Vagina (tissue), 2 donors: ENCODE results near the gene ZNF280B. TPM values are rescaled to one million over a fixed set of nuclear protein-coding genes. Genes with fewer than 3 reads are reported as not detected.
"Not testable (repeated sequence)": the region's sequence is repeated elsewhere in the genome, so short reads cannot be mapped to it uniquely, and the experiment has no call there.

Experiments used
- DNase-seq, 2 donors: peaks; one replicate each; pipeline ENCODE4 v3.0.0-alpha.2; 2017; ENCODE audit errors: extremely low spot score in 2 of 2
- H3K27ac ChIP-seq: fragments of 200-600 bp; sonication (generic); one replicate; pipeline ENCODE4 v1.5.1; 2019
- H3K27me3 ChIP-seq: fragments of 200-600 bp; sonication (generic); one replicate; pipeline ENCODE4 v1.5.1; 2019
- H3K36me3 ChIP-seq, 2 donors: fragments of 200-600 bp; sonication (generic); one replicate each; pipeline ENCODE4 v1.5.1; 2017 to 2019
- H3K4me1 ChIP-seq: fragments of 200-600 bp; sonication (generic); one replicate; pipeline ENCODE4 v1.5.1; 2019
- H3K4me3 ChIP-seq, 2 donors: fragments of 200-600 bp; sonication (generic); 1 replicate in 1 of 2; 2 replicates in 1 of 2; pipeline ENCODE4 v1.5.1; 2016 to 2019
- H3K9me3 ChIP-seq: fragments of 200-600 bp; sonication (generic); one replicate; pipeline ENCODE4 v1.5.1; 2019
- POLR2A ChIP-seq, 2 donors: fragments of 450-650 bp; IDR thresholded peaks; one replicate each; pipeline ENCODE4 v1.6.1; 2017; ENCODE audit warnings: antibody characterized with exemption in 2 of 2, mild to moderate bottlenecking in 2 of 2, moderate library complexity in 2 of 2
- POLR2AphosphoS5 ChIP-seq, 2 donors: sonication (generic); formaldehyde crosslinking; IDR thresholded peaks; one replicate each; pipeline ENCODE4 v1.9.0; 2017; ENCODE audit warnings: antibody characterized with exemption in 2 of 2, mild to moderate bottlenecking in 2 of 2, low read depth in 1 of 2; ENCODE audit not compliant: insufficient read depth in 1 of 2
- intact Hi-C: fragments of 100-400 bp; cut with DNase I; formaldehyde crosslinking; loops from one replicate; pipeline ENCODE4 v1.15.1; 2023
- total RNA-seq: library from RNA; depleted of rRNA; stranded (reverse); fragments of >200 nt; gene quantifications from one replicate; pipeline ENCODE4 v1.2.3, GENCODE V29; 2016
- TF ChIP-seq, protein P1 (sequence below), 3 experiments: fragments of 450-650 bp in 2 of 3; fragments of 200-600 bp in 1 of 3; sonication (generic) in 1 of 3; IDR thresholded peaks; one replicate each; pipeline ENCODE4 v1.5.1; 2017 to 2019; ENCODE audit warnings: antibody characterized with exemption in 3 of 3, mild to moderate bottlenecking in 2 of 3, moderate library complexity in 2 of 3

The ZNF280B gene
- total RNA-seq, 1 donor from 2014 or later, result 0.25 TPM

GRCh38 chr22:22507743-22508273 lies 734 bp downstream of the ZNF280B start:
- Histone ChIP-seq H3K27me3 (no peaks in the 10 kb centered on the region), H3K27ac (no peak overlapping the region)

GRCh38 chr22:22506736-22507135 lies 1.8 kb downstream of the ZNF280B start:
- Histone ChIP-seq H3K4me3 (no peak overlapping the region), H3K27ac (no peak overlapping the region), H3K27me3 (no peaks in the 10 kb centered on the region), H3K4me1 (peaks cover 8% of the 10 kb centered on the region), H3K36me3 (no peaks in the 10 kb centered on the region), H3K9me3 (no peaks in the 10 kb centered on the region)
- DNase-seq, result no peak
- TF ChIP-seq POLR2AphosphoS5 (IDR thresholded peaks at IDR 0.05; ENCODE audit: insufficient read depth in 1 of 2, low read depth in 1 of 2) (no peak), POLR2A (IDR thresholded peaks at IDR 0.05) (no peak)
- TF ChIP-seq, protein P1, sequence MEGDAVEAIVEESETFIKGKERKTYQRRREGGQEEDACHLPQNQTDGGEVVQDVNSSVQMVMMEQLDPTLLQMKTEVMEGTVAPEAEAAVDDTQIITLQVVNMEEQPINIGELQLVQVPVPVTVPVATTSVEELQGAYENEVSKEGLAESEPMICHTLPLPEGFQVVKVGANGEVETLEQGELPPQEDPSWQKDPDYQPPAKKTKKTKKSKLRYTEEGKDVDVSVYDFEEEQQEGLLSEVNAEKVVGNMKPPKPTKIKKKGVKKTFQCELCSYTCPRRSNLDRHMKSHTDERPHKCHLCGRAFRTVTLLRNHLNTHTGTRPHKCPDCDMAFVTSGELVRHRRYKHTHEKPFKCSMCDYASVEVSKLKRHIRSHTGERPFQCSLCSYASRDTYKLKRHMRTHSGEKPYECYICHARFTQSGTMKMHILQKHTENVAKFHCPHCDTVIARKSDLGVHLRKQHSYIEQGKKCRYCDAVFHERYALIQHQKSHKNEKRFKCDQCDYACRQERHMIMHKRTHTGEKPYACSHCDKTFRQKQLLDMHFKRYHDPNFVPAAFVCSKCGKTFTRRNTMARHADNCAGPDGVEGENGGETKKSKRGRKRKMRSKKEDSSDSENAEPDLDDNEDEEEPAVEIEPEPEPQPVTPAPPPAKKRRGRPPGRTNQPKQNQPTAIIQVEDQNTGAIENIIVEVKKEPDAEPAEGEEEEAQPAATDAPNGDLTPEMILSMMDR (IDR thresholded peaks at IDR 0.05), result no peak
- intact Hi-C loops, result no loop called here

More at GRCh38 chr22:22507743-22508273, 734 bp downstream of the ZNF280B start:
- no peak for DNase-seq
- peak overlapping the region; percentile 36 to 39 for H3K4me3 ChIP-seq
- TF ChIP-seq POLR2AphosphoS5 (IDR thresholded peaks at IDR 0.05; ENCODE audit: insufficient read depth in 1 of 2, low read depth in 1 of 2) (no peak), POLR2A (IDR thresholded peaks at IDR 0.05) (no peak)
- TF ChIP-seq, protein P1 (IDR thresholded peaks at IDR 0.05), result no peak
- intact Hi-C loops, result no loop called here
- H3K9me3 ChIP-seq, result no peaks in the 10 kb centered on the region
- H3K4me1 ChIP-seq, result peaks cover 8% of the 10 kb centered on the region
- H3K36me3 ChIP-seq, result no peaks in the 10 kb centered on the region

DNA sequence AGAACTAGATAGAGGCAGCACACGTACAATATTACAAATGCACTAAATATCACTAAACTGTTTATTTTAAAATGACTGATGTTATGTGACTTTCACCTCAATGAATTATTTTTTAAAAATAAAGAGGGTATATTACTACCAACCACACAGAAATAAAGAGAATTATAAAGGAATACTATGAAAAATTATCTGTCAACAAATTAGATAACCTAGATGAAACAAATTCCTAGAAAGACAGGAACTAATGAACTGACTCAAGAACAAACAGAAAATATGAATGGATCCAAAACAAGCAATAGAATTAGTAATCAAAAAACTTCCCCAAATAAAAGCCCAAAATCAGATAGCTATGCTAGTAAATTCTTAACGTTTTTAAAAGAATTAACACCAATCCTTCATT lies 10.3 kb downstream of the ZNF280B start:
- Histone ChIP-seq H3K27ac (no peak overlapping the region), H3K4me1 (no peaks in the 10 kb centered on the region), H3K36me3 (no peaks in the 10 kb centered on the region), H3K27me3 (no peaks in the 10 kb centered on the region), H3K9me3 (no peaks in the 10 kb centered on the region), H3K4me3 (no peak overlapping the region)
- DNase-seq, result no peak
- TF ChIP-seq POLR2A (IDR thresholded peaks at IDR 0.05) (no peak), POLR2AphosphoS5 (IDR thresholded peaks at IDR 0.05; ENCODE audit: insufficient read depth in 1 of 2, low read depth in 1 of 2) (no peak)
- TF ChIP-seq, protein P1 (IDR thresholded peaks at IDR 0.05), result no peak
- intact Hi-C loops, result no loop called here

DNA sequence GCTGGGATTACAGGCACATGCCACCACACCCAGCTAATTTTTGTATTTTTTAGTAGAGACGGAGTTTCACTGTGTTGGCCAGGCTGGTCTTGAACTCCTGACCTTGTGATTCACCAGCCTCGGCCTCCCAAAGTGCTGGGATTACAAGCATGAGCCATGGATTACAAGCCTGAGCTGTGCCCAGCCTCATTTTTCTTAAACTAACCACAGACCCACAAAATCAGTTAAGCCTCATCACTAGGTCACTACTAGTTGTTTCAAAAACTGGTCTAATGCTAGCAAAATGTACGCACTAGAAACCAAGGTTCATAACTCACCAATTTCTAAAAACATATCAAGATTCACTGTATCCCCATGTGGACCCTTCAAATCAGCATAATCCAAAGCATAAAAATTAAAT lies 17.0 kb downstream of the ZNF280B start:
- intact Hi-C loops, H3K36me3 ChIP-seq, H3K9me3 ChIP-seq, H3K27ac ChIP-seq, H3K4me1 ChIP-seq, H3K27me3 ChIP-seq, H3K4me3 ChIP-seq, DNase-seq: not testable (repeated sequence)

DNA sequence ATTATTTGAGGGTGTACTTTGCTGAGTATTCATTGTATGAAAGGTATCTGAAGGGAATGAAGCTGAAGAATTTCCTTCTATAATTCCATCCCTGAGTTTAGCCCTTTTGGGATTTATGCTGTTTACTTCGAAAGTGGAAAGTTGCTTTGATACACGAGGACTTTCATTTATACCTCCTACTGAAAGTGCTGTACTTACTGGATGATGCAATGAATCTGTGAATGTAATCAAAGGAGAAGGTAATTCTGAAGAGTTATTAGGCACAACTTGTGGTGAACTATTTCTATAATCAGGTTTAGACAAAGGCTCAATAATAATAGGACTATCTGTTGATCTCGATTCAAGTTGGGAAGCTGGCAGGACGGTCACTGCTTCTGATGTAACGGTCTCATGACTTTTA lies 19.8 kb downstream of the ZNF280B start:
- TF ChIP-seq POLR2A (IDR thresholded peaks at IDR 0.05) (no peak), POLR2AphosphoS5 (IDR thresholded peaks at IDR 0.05; ENCODE audit: insufficient read depth in 1 of 2, low read depth in 1 of 2) (no peak)
- TF ChIP-seq, protein P1 (IDR thresholded peaks at IDR 0.05), result no peak
- H3K27ac ChIP-seq, result no peak overlapping the region
- H3K27me3 ChIP-seq, result no peaks in the 10 kb centered on the region
- H3K4me1 ChIP-seq, result no peaks in the 10 kb centered on the region
- intact Hi-C loops, result no loop called here
- H3K4me3 ChIP-seq, result no peak overlapping the region
- H3K9me3 ChIP-seq, result no peaks in the 10 kb centered on the region
- no peaks in the 10 kb centered on the region for H3K36me3 ChIP-seq
- no peak for DNase-seq
